ENCODE data around the gene CARM1.

GRCh38 chr19:10962863-10963262 is 91.5 kb downstream of the CARM1 start:
- no peak for TF ChIP-seq CTCF (IDR thresholded peaks at IDR 0.05)
- no peak for TF ChIP-seq POLR2AphosphoS5 (IDR thresholded peaks at IDR 0.05)

All from stomach (tissue), 4 donors.